Natural killer cell (primary cell): Measurements from ENCODE around the gene PITPNC1. TPM values are rescaled to one million over a fixed set of nuclear protein-coding genes. Genes with fewer than 3 reads are reported as not detected.

Source experiments
- ATAC-seq, 3 donors: fragments of 150-1000 bp in 2 of 3; fragments of 200-7000 bp in 1 of 3; cut with Tn5 transposase; 1 replicate in 1 of 3; 2 replicates in 2 of 3; pipeline ENCODE4 v1.10.0; 2021; ENCODE audit warnings: mild to moderate bottlenecking in 2 of 3, moderate library complexity in 2 of 3
- DNase-seq, 2 donors: peaks; one replicate each; pipeline versions ENCODE4 v3.0.0 to v3.0.0-alpha.2; 2013 to 2021; ENCODE audit warnings: mixed read lengths in 1 of 2
- H3K27ac ChIP-seq: one replicate; pipeline ENCODE4 v1.5.1; 2013; ENCODE audit warnings: mild to moderate bottlenecking, low read length
- H3K27me3 ChIP-seq: one replicate; pipeline ENCODE4 v1.6.1; 2013; ENCODE audit warnings: low read length; ENCODE audit not compliant: control insufficient read depth, insufficient read depth
- H3K36me3 ChIP-seq: one replicate; pipeline ENCODE4 v1.6.1; 2013; ENCODE audit warnings: low read length; ENCODE audit not compliant: control insufficient read depth, insufficient read depth
- H3K4me1 ChIP-seq: one replicate; pipeline ENCODE4 v1.6.1; 2013; ENCODE audit warnings: low read length; ENCODE audit not compliant: control insufficient read depth, insufficient read depth
- H3K4me3 ChIP-seq: one replicate; pipeline ENCODE4 v1.5.1; 2013; ENCODE audit warnings: low read length
- H3K9me3 ChIP-seq: one replicate; pipeline ENCODE4 v1.6.1; 2013; ENCODE audit warnings: low read length; ENCODE audit not compliant: control insufficient read depth, insufficient read depth
- H3K27ac Mint-ChIP-seq, 2 donors: one replicate each; pipeline ENCODE4 v1.8.0; 2022; ENCODE audit warnings: mild to moderate bottlenecking in 2 of 2, mixed read lengths in 2 of 2, moderate library complexity in 1 of 2
- H3K27me3 Mint-ChIP-seq, 2 donors: one replicate each; pipeline ENCODE4 v1.8.0; 2022; ENCODE audit warnings: low read depth in 2 of 2, mixed read lengths in 2 of 2
- H3K36me3 Mint-ChIP-seq: one replicate; pipeline ENCODE4 v1.8.0; 2022; ENCODE audit warnings: mixed read lengths
- H3K4me1 Mint-ChIP-seq, 2 donors: one replicate each; pipeline ENCODE4 v1.8.0; 2022; ENCODE audit warnings: mixed read lengths in 2 of 2
- H3K4me3 Mint-ChIP-seq: one replicate; pipeline ENCODE4 v1.8.0; 2022; ENCODE audit warnings: mild to moderate bottlenecking, moderate library complexity, mixed read lengths
- H3K9me3 Mint-ChIP-seq, 2 donors: one replicate each; pipeline ENCODE4 v1.8.0; 2022; ENCODE audit warnings: mixed read lengths in 2 of 2
- WGBS: methylation state at CpG from one replicate; pipeline ENCODE4 v1.1.7; 2013; ENCODE audit warnings: missing lambda C conversion rate; ENCODE audit not compliant: insufficient coverage; 5-methylcytosine and 5-hydroxymethylcytosine counted together
- intact Hi-C: fragments of 100-400 bp; cut with micrococcal nuclease; formaldehyde crosslinking; loops from one replicate; pipeline ENCODE4 v1.14.2; 2022
- total RNA-seq, 4 donors: library from RNA; stranded (reverse); fragments of 120-200 nt in 1 of 4; gene quantifications; one replicate each; pipeline versions ENCODE4 v1.2.3 to v1.2.4, GENCODE V29; 2013 to 2022
- TF ChIP-seq, protein P1 (sequence below): fragments of 200-600 bp; IDR thresholded peaks from one replicate; pipeline ENCODE4 v1.8.0; 2022; ENCODE audit warnings: antibody characterized with exemption

Gene PITPNC1
- total RNA-seq, 3 donors from 2014 or later (not counting 1 experiment from before 2014, with no cell fraction given) = 150 to 185 (median 169) TPM

GRCh38 chr17:67509390-67510287, 132.6 kb downstream of the PITPNC1 start:
- TF ChIP-seq, protein P1, sequence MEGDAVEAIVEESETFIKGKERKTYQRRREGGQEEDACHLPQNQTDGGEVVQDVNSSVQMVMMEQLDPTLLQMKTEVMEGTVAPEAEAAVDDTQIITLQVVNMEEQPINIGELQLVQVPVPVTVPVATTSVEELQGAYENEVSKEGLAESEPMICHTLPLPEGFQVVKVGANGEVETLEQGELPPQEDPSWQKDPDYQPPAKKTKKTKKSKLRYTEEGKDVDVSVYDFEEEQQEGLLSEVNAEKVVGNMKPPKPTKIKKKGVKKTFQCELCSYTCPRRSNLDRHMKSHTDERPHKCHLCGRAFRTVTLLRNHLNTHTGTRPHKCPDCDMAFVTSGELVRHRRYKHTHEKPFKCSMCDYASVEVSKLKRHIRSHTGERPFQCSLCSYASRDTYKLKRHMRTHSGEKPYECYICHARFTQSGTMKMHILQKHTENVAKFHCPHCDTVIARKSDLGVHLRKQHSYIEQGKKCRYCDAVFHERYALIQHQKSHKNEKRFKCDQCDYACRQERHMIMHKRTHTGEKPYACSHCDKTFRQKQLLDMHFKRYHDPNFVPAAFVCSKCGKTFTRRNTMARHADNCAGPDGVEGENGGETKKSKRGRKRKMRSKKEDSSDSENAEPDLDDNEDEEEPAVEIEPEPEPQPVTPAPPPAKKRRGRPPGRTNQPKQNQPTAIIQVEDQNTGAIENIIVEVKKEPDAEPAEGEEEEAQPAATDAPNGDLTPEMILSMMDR = no peak
- peaks cover 58 to 66% of the 10 kb centered on the region in 2 donors for H3K4me1 Mint-ChIP-seq
- DNase-seq = no peak
- 90% methylated on average over 8 of the region's 10 CpGs for WGBS
- H3K36me3 Mint-ChIP-seq = no peaks in the 10 kb centered on the region
- intact Hi-C loops = no loop called here
- Histone ChIP-seq H3K27me3 (no peaks in the 10 kb centered on the region), H3K27ac (no peak overlapping the region), H3K4me1 (peaks cover 9% of the 10 kb centered on the region), H3K9me3 (peaks cover 8% of the 10 kb centered on the region), H3K4me3 (no peak overlapping the region), H3K36me3 (no peaks in the 10 kb centered on the region)
- H3K27ac Mint-ChIP-seq = peak overlapping the region; percentile 69 to 75
- H3K4me3 Mint-ChIP-seq = no peak overlapping the region
- H3K9me3 Mint-ChIP-seq = peaks cover 0 to 7% of the 10 kb centered on the region in 2 donors
- no peaks in the 10 kb centered on the region for H3K27me3 Mint-ChIP-seq
- ATAC-seq = peak; percentile 70 to 80 (median 77)

- Histone ChIP-seq H3K4me3 (no peak overlapping the region), H3K9me3 (peaks cover 8% of the 10 kb centered on the region), H3K4me1 (peaks cover 9% of the 10 kb centered on the region), H3K27ac (no peak overlapping the region), H3K36me3 (no peaks in the 10 kb centered on the region), H3K27me3 (no peaks in the 10 kb centered on the region)
- intact Hi-C loops = no loop called here
- H3K4me1 Mint-ChIP-seq = peaks cover 57 to 66% of the 10 kb centered on the region in 2 donors
- peaks cover 0 to 7% of the 10 kb centered on the region in 2 donors for H3K9me3 Mint-ChIP-seq
- TF ChIP-seq, protein P1 = no peak
- DNase-seq (no peak), ATAC-seq (no peak)
- H3K27me3 Mint-ChIP-seq = no peaks in the 10 kb centered on the region
- no peak overlapping the region for H3K4me3 Mint-ChIP-seq
- WGBS = 100% methylated on average over 2 of the region's 3 CpGs
- peak overlapping the region; percentile 69 to 75 for H3K27ac Mint-ChIP-seq
- H3K36me3 Mint-ChIP-seq = no peaks in the 10 kb centered on the region
Observed at GRCh38 chr17:67511012-67511411, 133.9 kb downstream of the PITPNC1 start.

DNA sequence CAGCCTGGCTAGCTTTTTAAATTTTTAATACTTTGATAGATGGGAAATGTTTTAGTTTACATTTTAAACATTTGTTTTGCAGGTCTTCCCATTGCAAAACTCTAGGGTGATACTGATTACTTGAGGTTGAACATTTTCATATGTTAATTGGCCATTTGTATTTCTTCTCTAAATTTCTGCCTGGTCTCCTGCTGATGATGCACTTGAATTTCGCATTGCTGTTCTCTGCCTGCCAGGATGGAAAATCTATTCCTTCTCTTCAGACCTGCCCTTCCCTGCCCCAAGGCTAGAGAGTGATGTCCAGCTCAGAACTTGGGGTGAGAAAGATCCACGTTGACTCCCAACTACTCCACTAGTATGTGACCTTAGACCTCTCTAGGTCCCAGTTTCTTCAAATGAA, 134.7 kb downstream of the PITPNC1 start:
- Histone ChIP-seq H3K36me3 (no peaks in the 10 kb centered on the region), H3K4me1 (peaks cover 9% of the 10 kb centered on the region), H3K27me3 (no peaks in the 10 kb centered on the region), H3K4me3 (no peak overlapping the region), H3K27ac (no peak overlapping the region), H3K9me3 (peaks cover 8% of the 10 kb centered on the region)
- Mint-ChIP-seq H3K4me3 (no peak overlapping the region), H3K4me1 (peaks cover 57 to 73% of the 10 kb centered on the region in 2 donors), H3K27ac (no peak overlapping the region), H3K36me3 (no peaks in the 10 kb centered on the region), H3K27me3 (no peaks in the 10 kb centered on the region), H3K9me3 (peaks cover 0 to 7% of the 10 kb centered on the region in 2 donors)
- DNase-seq (no peak), ATAC-seq (no peak)
- 93% methylated on average over 2 of the region's 2 CpGs for WGBS
- intact Hi-C loops = no loop called here
- TF ChIP-seq, protein P1 = no peak
